HuH-7 (cell line): ENCODE measurements around the gene CSAG1.
"Not testable (repeated sequence)": the region's sequence is repeated elsewhere in the genome, so short reads cannot be mapped to it uniquely, and the experiment has no call there.

Experiments used
- DNase-seq: peaks from one replicate; pipeline ENCODE4 v3.0.0; 2011; ENCODE audit warnings: low spot score

Gene CSAG1

DNA sequence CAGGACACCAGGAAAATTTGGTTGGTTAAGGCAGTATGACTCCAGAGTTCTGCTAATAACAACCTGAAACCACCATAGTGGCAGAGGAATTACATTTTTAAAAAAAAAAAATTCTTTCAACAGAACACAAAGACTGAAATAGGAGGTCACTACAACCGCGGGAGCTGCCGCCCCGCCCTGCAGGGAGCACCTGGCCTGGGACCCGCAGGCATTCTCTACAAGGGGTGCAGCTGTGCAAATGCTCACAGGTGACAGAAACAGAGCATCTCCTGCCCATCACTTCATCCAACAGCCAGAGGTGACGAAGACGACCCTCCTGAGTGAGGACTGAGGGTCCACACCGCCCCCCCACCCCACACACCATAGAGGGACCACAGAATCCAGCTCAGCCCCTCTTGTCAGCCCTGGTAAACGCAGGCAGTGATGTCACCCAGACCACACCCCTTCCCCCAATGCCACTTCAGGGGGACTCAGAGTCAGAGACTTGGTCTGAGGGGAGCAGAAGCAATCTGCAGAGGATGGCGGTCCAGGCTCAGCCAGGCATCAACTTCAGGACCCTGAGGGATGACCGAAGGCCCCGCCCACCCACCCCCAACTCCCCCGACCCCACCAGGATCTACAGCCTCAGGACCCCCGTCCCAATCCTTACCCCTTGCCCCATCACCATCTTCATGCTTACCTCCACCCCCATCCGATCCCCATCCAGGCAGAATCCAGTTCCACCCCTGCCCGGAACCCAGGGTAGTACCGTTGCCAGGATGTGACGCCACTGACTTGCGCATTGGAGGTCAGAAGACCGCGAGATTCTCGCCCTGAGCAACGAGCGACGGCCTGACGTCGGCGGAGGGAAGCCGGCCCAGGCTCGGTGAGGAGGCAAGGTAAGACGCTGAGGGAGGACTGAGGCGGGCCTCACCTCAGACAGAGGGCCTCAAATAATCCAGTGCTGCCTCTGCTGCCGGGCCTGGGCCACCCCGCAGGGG is 35.3 kb downstream of the CSAG1 start, which contains the start of gene MAGEA3:
Gene MAGEA3, plus strand, starts transcription at position 843 of the 980 bp plus-strand sequence. CDS start 2,039 bp downstream, outside the sequence.
- not testable (repeated sequence) for DNase-seq

DNA sequence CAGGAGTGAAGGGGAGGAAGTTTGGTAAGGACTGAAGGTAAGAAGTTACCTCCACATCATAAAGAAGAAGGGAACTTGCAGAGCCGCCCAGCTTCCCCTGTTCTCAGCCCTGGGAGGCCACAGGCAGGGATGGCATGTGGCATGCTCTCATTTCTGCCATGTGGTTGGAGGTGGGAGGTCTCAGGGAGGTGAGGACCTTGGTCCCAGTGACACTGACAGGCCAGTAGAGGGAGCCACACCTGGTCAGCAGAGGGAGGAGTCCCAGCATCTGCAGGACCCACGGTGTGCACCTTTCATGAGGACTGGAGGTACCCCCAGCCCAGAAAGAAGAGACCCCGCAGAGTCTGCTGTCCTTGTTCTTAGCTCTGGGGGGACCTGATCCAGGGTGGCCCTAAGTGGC is 52.5 kb downstream of the CSAG1 start:
- DNase-seq = not testable (repeated sequence)
